ENCODE data around the gene HCRTR1. TPM values are rescaled to one million over a fixed set of nuclear protein-coding genes. Genes with fewer than 3 reads are reported as not detected.

Gene HCRTR1
- total and polyA plus RNA-seq, 2 donors (not counting 3 experiments of a cell fraction or from before 2014, with no cell fraction given): 0.93 to 1.5 TPM

DNA sequence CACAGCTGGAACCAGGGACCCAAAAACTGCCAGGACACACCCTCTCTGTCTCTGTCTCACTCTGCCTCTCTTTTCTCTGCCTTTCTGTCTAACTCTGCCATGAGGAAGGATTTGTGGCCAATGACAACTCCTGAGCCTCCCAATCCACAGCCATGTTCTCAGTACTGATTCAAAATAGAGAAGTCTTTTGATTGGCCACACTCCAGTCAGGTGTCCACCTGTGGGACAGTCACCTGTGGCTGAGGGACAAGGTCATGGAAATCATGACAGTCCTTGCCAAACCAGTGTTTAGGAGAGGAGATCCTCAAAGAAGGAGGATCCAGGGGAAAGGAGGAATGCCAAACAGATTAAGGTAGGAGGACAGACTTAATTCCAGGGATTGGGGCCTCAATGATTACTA lies 25.4 kb upstream of the HCRTR1 start:
- Histone ChIP-seq H3K4me3 (replicated peaks in 1 of 3; ENCODE audit: insufficient read depth in 1 of 3, low read depth in 1 of 3, low read length in 3 of 3) (no peak overlapping the region), H2AFZ (ENCODE audit: low read depth, low read length) (no peak overlapping the region), H3K9ac (replicated peaks; ENCODE audit: extremely low read depth, insufficient read depth, low read length) (no peak overlapping the region), H3K79me2 (ENCODE audit: control insufficient read depth, insufficient read depth, low read length) (no peaks in the 10 kb centered on the region), H3K4me1 (ENCODE audit: control insufficient read depth, extremely low read depth, insufficient read depth, low read length) (peaks cover 40% of the 10 kb centered on the region), H4K20me1 (replicated peaks; ENCODE audit: control insufficient read depth, extremely low read depth, insufficient read depth, low read length) (no peaks in the 10 kb centered on the region), H3K27me3 (ENCODE audit: control insufficient read depth in 2 of 2, insufficient read depth in 2 of 2, low read length in 2 of 2) (no peaks in the 10 kb centered on the region), H3K9me1 (replicated peaks; ENCODE audit: control insufficient read depth, extremely low read depth, insufficient read depth, low read length) (no peaks in the 10 kb centered on the region), H3K9me3 (replicated peaks; ENCODE audit: control insufficient read depth, insufficient read depth, low read length) (no peaks in the 10 kb centered on the region), H3K27ac (ENCODE audit: insufficient read depth, low read depth, low read length) (no peak overlapping the region), H3K36me3 (ENCODE audit: control insufficient read depth in 2 of 2, extremely low read depth in 1 of 2, insufficient read depth in 2 of 2, low read length in 2 of 2) (peaks cover 0 to 2% of the 10 kb centered on the region in 2 experiments), H3K4me2 (ENCODE audit: insufficient read depth, low read length) (no peak overlapping the region)
- intact Hi-C loops (cut with micrococcal nuclease) (no loop called here), dilution Hi-C loops (cut with MboI; ENCODE audit: extremely low pct_ligation_motif_present, low sequenced_read_pairs) (no loop called here)
- no peak for DNase-seq (ENCODE audit: low read depth, low spot score)
- CTCF ChIA-PET: interaction anchor here (0.7 to 5.5 kb wide), 6 partner anchors 17 to 46 kb away, joined by 4 to 73 read pairs (median 6); no protein-coding TSS in a partner anchor
- no TSS peak for BruUV-seq (replicated peaks)
- POLR2A ChIA-PET: no interaction called here
- no peak for FAIRE-seq
- TF ChIP-seq, protein P1, sequence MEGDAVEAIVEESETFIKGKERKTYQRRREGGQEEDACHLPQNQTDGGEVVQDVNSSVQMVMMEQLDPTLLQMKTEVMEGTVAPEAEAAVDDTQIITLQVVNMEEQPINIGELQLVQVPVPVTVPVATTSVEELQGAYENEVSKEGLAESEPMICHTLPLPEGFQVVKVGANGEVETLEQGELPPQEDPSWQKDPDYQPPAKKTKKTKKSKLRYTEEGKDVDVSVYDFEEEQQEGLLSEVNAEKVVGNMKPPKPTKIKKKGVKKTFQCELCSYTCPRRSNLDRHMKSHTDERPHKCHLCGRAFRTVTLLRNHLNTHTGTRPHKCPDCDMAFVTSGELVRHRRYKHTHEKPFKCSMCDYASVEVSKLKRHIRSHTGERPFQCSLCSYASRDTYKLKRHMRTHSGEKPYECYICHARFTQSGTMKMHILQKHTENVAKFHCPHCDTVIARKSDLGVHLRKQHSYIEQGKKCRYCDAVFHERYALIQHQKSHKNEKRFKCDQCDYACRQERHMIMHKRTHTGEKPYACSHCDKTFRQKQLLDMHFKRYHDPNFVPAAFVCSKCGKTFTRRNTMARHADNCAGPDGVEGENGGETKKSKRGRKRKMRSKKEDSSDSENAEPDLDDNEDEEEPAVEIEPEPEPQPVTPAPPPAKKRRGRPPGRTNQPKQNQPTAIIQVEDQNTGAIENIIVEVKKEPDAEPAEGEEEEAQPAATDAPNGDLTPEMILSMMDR (IDR thresholded peaks at IDR 0.05; ENCODE audit: extremely low read depth in 1 of 2, insufficient read depth in 1 of 2, low read depth in 1 of 2, low read length in 2 of 2): no peak
- TF ChIP-seq POLR2AphosphoS5 (IDR thresholded peaks at IDR 0.05; ENCODE audit: insufficient read depth, low read depth, low read length): no peak
- TF ChIP-seq POLR2A (IDR thresholded peaks at IDR 0.05; ENCODE audit: low read depth, low read length): no peak

DNA sequence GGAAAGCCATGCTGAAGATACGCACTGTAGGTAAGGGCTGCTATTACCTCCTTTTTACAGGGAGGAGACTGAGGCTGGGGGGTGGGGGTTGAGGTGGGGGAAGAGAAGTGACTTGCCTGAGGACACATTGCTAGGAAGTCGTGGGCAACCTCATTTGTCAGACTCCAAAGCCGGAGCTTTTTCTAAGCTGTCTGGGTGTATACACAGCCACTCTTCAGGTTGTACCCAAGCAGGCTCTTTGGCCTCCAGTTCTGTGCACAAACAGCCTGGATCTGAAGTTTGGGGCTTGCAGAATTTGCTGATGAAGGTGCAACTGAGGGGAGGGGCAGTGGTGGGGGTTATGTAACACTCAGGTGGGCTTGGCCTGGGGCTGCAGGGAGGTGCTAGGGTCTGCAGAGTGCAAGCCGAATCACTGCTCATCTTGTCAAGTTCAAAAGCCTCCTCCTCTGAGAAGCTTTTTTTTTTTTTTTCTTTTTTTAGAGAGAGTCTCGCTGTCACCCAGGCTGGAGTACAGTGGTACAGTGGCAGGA lies 24.3 kb upstream of the HCRTR1 start:
- Histone ChIP-seq H4K20me1 (replicated peaks; ENCODE audit: control insufficient read depth, extremely low read depth, insufficient read depth, low read length) (no peaks in the 10 kb centered on the region), H3K9ac (replicated peaks; ENCODE audit: extremely low read depth, insufficient read depth, low read length) (no peak overlapping the region), H3K4me3 (replicated peaks in 1 of 3; ENCODE audit: insufficient read depth in 1 of 3, low read depth in 1 of 3, low read length in 3 of 3) (no peak overlapping the region), H3K4me1 (ENCODE audit: control insufficient read depth, extremely low read depth, insufficient read depth, low read length) (peaks cover 36% of the 10 kb centered on the region), H3K27me3 (ENCODE audit: control insufficient read depth in 2 of 2, insufficient read depth in 2 of 2, low read length in 2 of 2) (no peaks in the 10 kb centered on the region), H3K79me2 (ENCODE audit: control insufficient read depth, insufficient read depth, low read length) (no peaks in the 10 kb centered on the region), H3K27ac (ENCODE audit: insufficient read depth, low read depth, low read length) (no peak overlapping the region), H3K4me2 (ENCODE audit: insufficient read depth, low read length) (no peak overlapping the region), H3K9me1 (replicated peaks; ENCODE audit: control insufficient read depth, extremely low read depth, insufficient read depth, low read length) (no peaks in the 10 kb centered on the region), H3K9me3 (replicated peaks; ENCODE audit: control insufficient read depth, insufficient read depth, low read length) (no peaks in the 10 kb centered on the region), H2AFZ (ENCODE audit: low read depth, low read length) (no peak overlapping the region), H3K36me3 (ENCODE audit: control insufficient read depth in 2 of 2, extremely low read depth in 1 of 2, insufficient read depth in 2 of 2, low read length in 2 of 2) (no peaks in the 10 kb centered on the region)
- dilution Hi-C loops (cut with MboI; ENCODE audit: extremely low pct_ligation_motif_present, low sequenced_read_pairs): no loop called here
- no peak for FAIRE-seq
- intact Hi-C loops (cut with micrococcal nuclease): no loop called here
- no TSS peak for BruUV-seq (replicated peaks)
- no peak for DNase-seq (ENCODE audit: low read depth, low spot score)
- ChIA-PET POLR2A (no interaction called here), CTCF (interaction anchor here (0.7 to 5.5 kb wide), 8 partner anchors 8 to 170 kb away, joined by 3 to 73 read pairs (median 3); no protein-coding TSS in a partner anchor)
- no peak for TF ChIP-seq FOS (IDR thresholded peaks at IDR 0.05; ENCODE audit: borderline replicate concordance, insufficient read depth, low read length)
- TF ChIP-seq, protein P1 (IDR thresholded peaks at IDR 0.05; ENCODE audit: extremely low read depth in 1 of 2, insufficient read depth in 1 of 2, low read depth in 1 of 2, low read length in 2 of 2): no peak
- no peak for TF ChIP-seq POLR2A (IDR thresholded peaks at IDR 0.05; ENCODE audit: low read depth, low read length)
- TF ChIP-seq GATA2 (IDR thresholded peaks at IDR 0.05; ENCODE audit: insufficient read depth, insufficient read length, low read depth, low read length): no peak
- TF ChIP-seq, protein P2, sequence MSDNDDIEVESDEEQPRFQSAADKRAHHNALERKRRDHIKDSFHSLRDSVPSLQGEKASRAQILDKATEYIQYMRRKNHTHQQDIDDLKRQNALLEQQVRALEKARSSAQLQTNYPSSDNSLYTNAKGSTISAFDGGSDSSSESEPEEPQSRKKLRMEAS (IDR thresholded peaks at IDR 0.05; ENCODE audit: insufficient read depth, insufficient read length): no peak
- no peak for TF ChIP-seq POLR2AphosphoS5 (IDR thresholded peaks at IDR 0.05; ENCODE audit: insufficient read depth, low read depth, low read length)
- TF ChIP-seq EZH2 (IDR thresholded peaks at IDR 0.05; ENCODE audit: borderline replicate concordance, low read depth, low read length, severe bottlenecking): no peak
- TF ChIP-seq MYC (IDR thresholded peaks at IDR 0.05; ENCODE audit: low read depth, low read length): no peak
- no peak for TF ChIP-seq JUN (IDR thresholded peaks at IDR 0.05; ENCODE audit: borderline replicate concordance, insufficient read depth, insufficient read length, low read depth)

All from endothelial cell of umbilical vein (primary cell).